Astrocyte (in vitro differentiated cells and primary cell): Measurements from ENCODE around the gene MED9.

Source experiments
- CTCF ChIP-seq: IDR thresholded peaks from 2 replicates; pipeline ENCODE4 v1.5.1; 2011; ENCODE audit warnings: low read depth, mild to moderate bottlenecking, inconsistent platforms, low read length, moderate library complexity; ENCODE audit not compliant: insufficient read depth
- EZH2 ChIP-seq: IDR thresholded peaks from 2 replicates; pipeline ENCODE4 v1.6.1; 2012; ENCODE audit warnings: mild to moderate bottlenecking, low read length, inconsistent platforms; ENCODE audit not compliant: insufficient read depth

GRCh38 chr17:17448076-17448475 is 28.7 kb upstream of the MED9 start:
- no peak for TF ChIP-seq CTCF
- no peak for TF ChIP-seq EZH2
